Stimulated activated CD8-positive, alpha-beta memory T cell treated with anti-CD3 and anti-CD28 coated beads, Interleukin-15, amount 100 ng/mL, for 24 hours (primary cell): ENCODE measurements around the gene AP4E1.
"Not testable (repeated sequence)": the region's sequence is repeated elsewhere in the genome, so short reads cannot be mapped to it uniquely, and the experiment has no call there.

Source experiments
- DNase-seq: peaks from one replicate; pipeline ENCODE4 v3.0.0-alpha.2; 2020; ENCODE audit warnings: low read depth

The AP4E1 gene

DNA sequence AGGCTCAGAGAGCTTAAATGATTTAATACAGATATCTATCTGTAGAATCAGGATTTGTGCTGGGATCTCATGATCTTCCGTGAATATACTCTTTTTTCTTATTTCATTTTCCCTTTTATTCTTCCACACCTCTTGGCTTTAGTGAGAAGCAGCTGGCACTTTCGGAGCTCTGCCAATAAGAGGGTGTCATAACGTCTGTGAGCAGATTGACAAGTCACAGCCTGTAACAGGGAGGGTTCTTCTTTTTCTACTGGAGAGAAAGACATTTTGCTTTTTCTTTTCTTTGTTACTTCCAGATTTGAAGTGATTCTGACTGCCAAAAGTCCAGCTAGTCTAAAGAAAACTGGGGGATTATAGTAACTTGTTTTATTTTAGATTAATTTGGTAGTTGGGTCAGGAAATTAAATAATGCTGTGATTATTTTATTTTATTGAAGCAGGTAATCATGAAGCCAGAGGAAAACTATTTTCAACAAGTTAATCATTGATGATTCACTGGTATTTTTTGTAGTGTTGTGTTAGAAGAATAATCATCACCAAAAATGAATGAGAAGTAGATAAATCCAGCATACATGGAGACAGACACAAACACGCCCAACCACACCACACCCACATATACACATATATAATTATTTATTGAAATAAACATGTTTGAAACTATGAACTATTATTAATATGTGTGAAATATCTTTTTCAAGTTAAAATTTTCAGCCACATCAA lies 116.4 kb downstream of the AP4E1 start:
- DNase-seq = no peak

DNA sequence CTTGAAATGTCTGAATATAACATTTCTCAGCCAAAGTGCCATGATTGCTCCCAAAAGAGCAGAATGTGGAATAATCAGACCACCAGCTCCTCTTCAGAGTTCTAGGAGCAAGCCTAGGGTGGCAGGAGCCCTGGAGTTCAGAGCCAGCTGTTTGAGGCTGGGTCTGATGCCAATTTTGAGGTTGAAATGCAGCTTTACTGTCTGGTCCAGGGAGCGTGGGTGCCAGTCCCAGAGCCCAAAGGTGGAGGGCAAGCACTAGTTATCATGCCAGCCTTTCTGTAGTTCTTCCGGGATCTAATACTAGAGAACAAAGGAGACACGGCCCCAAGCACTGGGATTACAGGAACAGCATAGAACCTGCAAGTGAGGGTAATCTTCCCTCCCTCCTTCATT lies 117.0 kb downstream of the AP4E1 start:
- DNase-seq = no peak

- no peak for DNase-seq
Measured at GRCh38 chr15:51030649-51031316, 122.3 kb downstream of the AP4E1 start.

- not testable (repeated sequence) for DNase-seq
Measured at GRCh38 chr15:51037474-51037873, 129.0 kb downstream of the AP4E1 start.

- DNase-seq = no peak
Measured at GRCh38 chr15:51038162-51038973, 129.9 kb downstream of the AP4E1 start.

DNA sequence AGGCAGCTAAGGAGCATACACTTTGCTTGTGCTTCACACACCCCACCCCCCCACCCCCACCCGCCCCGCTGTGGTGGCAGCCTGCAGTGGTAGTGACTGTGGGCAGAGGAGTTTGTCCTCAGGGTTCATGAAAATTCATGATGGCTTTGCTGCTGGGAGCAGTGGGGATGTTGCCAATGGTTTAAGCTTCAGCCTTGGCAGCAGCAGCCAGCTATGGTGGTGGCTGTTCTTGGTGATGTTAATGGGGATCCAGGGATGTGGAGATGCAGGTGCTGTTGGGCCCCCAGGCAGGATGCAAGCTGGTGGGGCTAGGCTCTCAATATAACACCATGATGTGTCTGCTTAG lies 130.5 kb downstream of the AP4E1 start:
- no peak for DNase-seq

- DNase-seq = no peak
Measured at GRCh38 chr15:51044037-51044727, 135.7 kb downstream of the AP4E1 start.

DNA sequence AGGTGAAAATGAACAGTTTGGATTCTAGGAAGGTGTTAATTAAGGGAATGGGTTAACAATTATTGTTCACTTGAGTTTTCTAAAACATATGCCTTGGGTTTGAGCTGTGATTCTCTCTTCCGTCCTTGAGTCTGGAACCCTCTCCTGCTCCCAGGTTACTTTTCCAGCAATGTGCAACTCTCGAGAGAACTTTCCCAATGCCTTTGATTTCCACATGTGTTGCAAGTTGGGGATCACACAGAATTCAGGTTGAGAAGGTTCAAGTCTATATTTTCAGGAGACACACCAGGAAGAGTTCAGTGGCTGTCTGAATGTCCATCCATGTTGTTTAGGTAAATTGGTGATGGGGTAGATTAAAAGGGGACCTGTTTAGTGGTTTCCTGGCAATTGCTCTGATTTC lies 137.5 kb downstream of the AP4E1 start:
- no peak for DNase-seq

- DNase-seq = no peak
Measured at GRCh38 chr15:51046799-51047449, 138.4 kb downstream of the AP4E1 start.

DNA sequence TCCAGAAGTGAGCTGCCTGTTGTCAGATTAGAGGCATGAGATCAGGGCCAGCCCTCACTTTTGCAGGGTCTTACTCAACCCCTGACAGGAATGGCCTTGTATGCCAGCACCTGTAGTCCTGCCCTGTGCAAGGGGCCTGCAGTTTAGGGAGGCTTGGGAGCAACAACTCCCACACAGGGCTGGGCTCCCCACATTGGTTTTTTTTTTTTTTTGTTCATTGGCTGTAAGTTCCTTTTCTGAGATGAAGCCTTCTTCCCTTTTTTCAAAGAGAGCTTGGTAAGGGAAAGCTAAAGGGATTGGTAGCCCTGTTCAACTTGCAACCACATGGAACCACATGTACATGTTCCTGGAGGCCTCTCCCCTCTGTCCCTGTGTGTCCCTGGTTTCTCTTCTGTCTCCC lies 139.8 kb downstream of the AP4E1 start:
- DNase-seq = no peak

- DNase-seq = no peak
Measured at GRCh38 chr15:51049081-51049480, 140.6 kb downstream of the AP4E1 start.

GRCh38 chr15:51051776-51052175 lies 143.3 kb downstream of the AP4E1 start:
- no peak for DNase-seq

DNA sequence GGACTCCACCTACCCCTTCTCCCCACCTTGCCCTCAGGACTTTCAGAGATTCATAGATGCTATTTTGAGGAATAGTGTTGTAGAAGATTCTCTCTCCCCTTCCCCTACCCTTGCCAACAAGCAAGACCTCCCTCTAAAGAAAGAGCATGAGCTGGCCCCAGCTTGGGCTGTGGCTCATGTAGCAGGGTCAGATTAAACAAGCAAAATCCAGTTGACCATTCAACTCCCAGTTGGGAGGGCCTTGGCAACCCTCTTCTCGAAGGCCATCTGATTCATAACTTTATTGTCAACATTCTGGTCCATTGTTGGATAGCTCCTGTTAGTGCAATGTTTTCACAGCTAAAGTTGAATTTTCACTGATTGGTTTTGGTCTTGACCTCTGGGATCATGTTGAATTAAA lies 145.1 kb downstream of the AP4E1 start:
- no peak for DNase-seq

GRCh38 chr15:51054535-51054934 lies 146.1 kb downstream of the AP4E1 start:
- no peak for DNase-seq
